ENCODE results near the gene SLC10A6. TPM values are rescaled to one million over a fixed set of nuclear protein-coding genes. Genes with fewer than 3 reads are reported as not detected.

SLC10A6 gene
- total RNA-seq, 4 donors from 2014 or later: 1.4 to 4.6 (median 1.7) TPM

GRCh38 chr4:86895692-86896488, 46.7 kb upstream of the SLC10A6 start:
- peak in 1 of 2 donors; percentile 64 for ATAC-seq
- H3K4me1 ChIP-seq: peaks cover 7 to 8% of the 10 kb centered on the region in 2 donors
- TF ChIP-seq POLR2A (IDR thresholded peaks at IDR 0.05): no peak
- TF ChIP-seq, protein P1, sequence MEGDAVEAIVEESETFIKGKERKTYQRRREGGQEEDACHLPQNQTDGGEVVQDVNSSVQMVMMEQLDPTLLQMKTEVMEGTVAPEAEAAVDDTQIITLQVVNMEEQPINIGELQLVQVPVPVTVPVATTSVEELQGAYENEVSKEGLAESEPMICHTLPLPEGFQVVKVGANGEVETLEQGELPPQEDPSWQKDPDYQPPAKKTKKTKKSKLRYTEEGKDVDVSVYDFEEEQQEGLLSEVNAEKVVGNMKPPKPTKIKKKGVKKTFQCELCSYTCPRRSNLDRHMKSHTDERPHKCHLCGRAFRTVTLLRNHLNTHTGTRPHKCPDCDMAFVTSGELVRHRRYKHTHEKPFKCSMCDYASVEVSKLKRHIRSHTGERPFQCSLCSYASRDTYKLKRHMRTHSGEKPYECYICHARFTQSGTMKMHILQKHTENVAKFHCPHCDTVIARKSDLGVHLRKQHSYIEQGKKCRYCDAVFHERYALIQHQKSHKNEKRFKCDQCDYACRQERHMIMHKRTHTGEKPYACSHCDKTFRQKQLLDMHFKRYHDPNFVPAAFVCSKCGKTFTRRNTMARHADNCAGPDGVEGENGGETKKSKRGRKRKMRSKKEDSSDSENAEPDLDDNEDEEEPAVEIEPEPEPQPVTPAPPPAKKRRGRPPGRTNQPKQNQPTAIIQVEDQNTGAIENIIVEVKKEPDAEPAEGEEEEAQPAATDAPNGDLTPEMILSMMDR (IDR thresholded peaks at IDR 0.05 in 4 of 5, conservative IDR thresholded peaks at IDR 0.05 in 1 of 5): peak; percentile 43 to 76 (median 66)
- no peaks in the 10 kb centered on the region for H3K36me3 ChIP-seq
- peak overlapping the region in 3 of 4 donors; percentile 22 to 47 (median 30) for H3K27ac ChIP-seq
- in situ Hi-C loops (cut with MboI; ENCODE audit: low sequenced_read_pairs in 4 of 4) (loop anchor here (5.0 kb wide), 1 partner anchor 399 kb away; no protein-coding TSS in a partner anchor), intact Hi-C loops (cut with DNase I; ENCODE audit: low total_unique reads) (loop anchor here (1.0 to 10.0 kb wide), 3 partner anchors 301 to 398 kb away; partner anchors contain the start of gene PTPN13)
- H3K27me3 ChIP-seq: no peaks in the 10 kb centered on the region
- no peak overlapping the region for H3K4me3 ChIP-seq
- DNase-seq: no peak
- no peaks in the 10 kb centered on the region for H3K9me3 ChIP-seq

GRCh38 chr4:86894455-86894854, 45.3 kb upstream of the SLC10A6 start:
- H3K4me1 ChIP-seq: peaks cover 7 to 8% of the 10 kb centered on the region in 2 donors
- H3K27ac ChIP-seq: no peak overlapping the region
- in situ Hi-C loops (cut with MboI; ENCODE audit: low sequenced_read_pairs in 4 of 4): no loop called here
- DNase-seq (no peak), ATAC-seq (no peak)
- no peaks in the 10 kb centered on the region for H3K27me3 ChIP-seq
- intact Hi-C loops (cut with DNase I; ENCODE audit: low total_unique reads): loop anchor here (10.0 kb wide), 2 partner anchors 300 to 340 kb away; partner anchors contain the start of gene PTPN13
- H3K36me3 ChIP-seq: no peaks in the 10 kb centered on the region
- TF ChIP-seq POLR2A (IDR thresholded peaks at IDR 0.05): no peak
- TF ChIP-seq, protein P1 (IDR thresholded peaks at IDR 0.05 in 4 of 5, conservative IDR thresholded peaks at IDR 0.05 in 1 of 5): no peak
- no peaks in the 10 kb centered on the region for H3K9me3 ChIP-seq
- H3K4me3 ChIP-seq: no peak overlapping the region

DNA sequence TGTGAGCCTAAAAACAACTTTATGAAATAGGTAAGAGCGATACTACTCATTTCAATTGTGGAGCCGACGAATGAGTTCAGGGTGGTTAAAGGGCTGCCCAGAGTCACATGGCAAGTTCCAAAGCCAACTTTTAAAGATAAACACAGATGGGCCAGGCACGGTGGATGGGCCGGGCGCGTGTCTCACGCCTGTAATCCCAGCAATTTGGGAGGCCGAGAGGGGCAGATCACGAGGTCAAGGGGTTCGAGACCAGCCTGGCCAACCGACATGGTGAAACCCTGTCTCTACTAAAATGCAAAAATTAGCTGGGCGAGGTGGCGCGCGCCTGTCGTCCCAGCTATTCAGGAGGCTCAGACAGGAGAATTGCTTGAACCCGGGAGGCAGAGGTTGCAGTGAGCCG, 44.0 kb upstream of the SLC10A6 start:
- peaks cover 7 to 8% of the 10 kb centered on the region in 2 donors for H3K4me1 ChIP-seq
- in situ Hi-C loops (cut with MboI; ENCODE audit: low sequenced_read_pairs in 4 of 4) (no loop called here), intact Hi-C loops (cut with DNase I; ENCODE audit: low total_unique reads) (loop anchor here (10.0 kb wide), 2 partner anchors 298 to 342 kb away; partner anchors contain the start of gene PTPN13)
- H3K36me3 ChIP-seq: no peaks in the 10 kb centered on the region
- no peak for TF ChIP-seq POLR2A (IDR thresholded peaks at IDR 0.05)
- TF ChIP-seq, protein P1 (IDR thresholded peaks at IDR 0.05 in 4 of 5, conservative IDR thresholded peaks at IDR 0.05 in 1 of 5): no peak
- ATAC-seq (no peak), DNase-seq (no peak)
- H3K4me3 ChIP-seq: no peak overlapping the region
- no peaks in the 10 kb centered on the region for H3K9me3 ChIP-seq
- no peak overlapping the region for H3K27ac ChIP-seq
- no peaks in the 10 kb centered on the region for H3K27me3 ChIP-seq

GRCh38 chr4:86892636-86892960, 43.4 kb upstream of the SLC10A6 start:
- in situ Hi-C loops (cut with MboI; ENCODE audit: low sequenced_read_pairs in 4 of 4) (no loop called here), intact Hi-C loops (cut with DNase I; ENCODE audit: low total_unique reads) (loop anchor here (10.0 kb wide), 2 partner anchors 298 to 342 kb away; partner anchors contain the start of gene PTPN13)
- ATAC-seq (no peak), DNase-seq (no peak)
- H3K36me3 ChIP-seq: no peaks in the 10 kb centered on the region
- peaks cover 7 to 8% of the 10 kb centered on the region in 2 donors for H3K4me1 ChIP-seq
- peak overlapping the region; percentile 71 to 92 (median 84) for H3K4me3 ChIP-seq
- no peaks in the 10 kb centered on the region for H3K9me3 ChIP-seq
- H3K27me3 ChIP-seq: no peaks in the 10 kb centered on the region
- TF ChIP-seq, protein P1 (IDR thresholded peaks at IDR 0.05 in 4 of 5, conservative IDR thresholded peaks at IDR 0.05 in 1 of 5): no peak
- no peak for TF ChIP-seq POLR2A (IDR thresholded peaks at IDR 0.05)
- peak overlapping the region in 2 of 4 donors; percentile 36 to 50 for H3K27ac ChIP-seq
